Testis (tissue), 3 donors: ENCODE data around the gene THAP11. TPM values are rescaled to one million over a fixed set of nuclear protein-coding genes. Genes with fewer than 3 reads are reported as not detected.

Experiments
- DNase-seq: peaks from one replicate; pipeline ENCODE4 v3.0.0-alpha.2; 2019
- H3K27ac ChIP-seq, 2 donors: fragments of 200-600 bp; sonication (generic); one replicate each; pipeline ENCODE4 v1.5.1; 2019
- H3K27me3 ChIP-seq: fragments of 200-600 bp; sonication (generic); one replicate; pipeline ENCODE4 v1.5.1; 2019
- H3K36me3 ChIP-seq: fragments of 200-600 bp; sonication (generic); one replicate; pipeline ENCODE4 v1.5.1; 2017; ENCODE audit warnings: low read depth; ENCODE audit errors: missing control alignments
- H3K4me1 ChIP-seq: fragments of 200-600 bp; sonication (generic); one replicate; pipeline ENCODE4 v1.5.1; 2019
- H3K4me3 ChIP-seq, 2 donors: fragments of 200-600 bp; sonication (generic); one replicate each; pipeline ENCODE4 v1.5.1; 2017 to 2019
- H3K9me3 ChIP-seq: fragments of 200-600 bp; sonication (generic); one replicate; pipeline ENCODE4 v1.5.1; 2017
- POLR2A ChIP-seq: fragments of 450-650 bp; IDR thresholded peaks from one replicate; pipeline ENCODE4 v1.6.1; 2017; ENCODE audit warnings: antibody characterized with exemption, mild to moderate bottlenecking, moderate library complexity
- WGBS, 2 donors: methylation state at CpG; one replicate each; pipeline ENCODE4 v1.1.5; 2018; 5-methylcytosine and 5-hydroxymethylcytosine counted together
- intact Hi-C: fragments of 100-400 bp; cut with DNase I; formaldehyde crosslinking; loops from one replicate; pipeline ENCODE4 v1.15.1; 2023; ENCODE audit warnings: low total_unique reads
- polyA plus RNA-seq: library from polyadenylated mRNA; stranded (reverse); fragments of 350-450 nt; fragmentation: Illumina TruSeq; extraction: RNeasy Lipid Tissue Mini Kit (QIAGEN cat#74804); gene quantifications from one replicate; pipeline ENCODE4 v1.2.3, GENCODE V29; 2014; ENCODE audit warnings: low read depth, low replicate concordance; ENCODE audit not compliant: insufficient read depth
- total RNA-seq, 2 donors: library from RNA; depleted of rRNA; stranded (reverse); fragments of >200 nt; gene quantifications; one replicate each; pipeline ENCODE4 v1.2.3, GENCODE V29; 2016
- TF ChIP-seq, protein P1 (sequence below), 3 experiments: fragments of 450-650 bp in 2 of 3; fragments of 200-600 bp in 1 of 3; sonication (generic) in 1 of 3; IDR thresholded peaks; one replicate each; pipeline ENCODE4 v1.5.1; 2016 to 2019; ENCODE audit warnings: antibody characterized with exemption in 3 of 3, mild to moderate bottlenecking in 2 of 3, moderate library complexity in 1 of 3

Gene THAP11
- total and polyA plus RNA-seq, 3 donors from 2014 or later: 24.0 to 59.7 (median 56.8) TPM

DNA sequence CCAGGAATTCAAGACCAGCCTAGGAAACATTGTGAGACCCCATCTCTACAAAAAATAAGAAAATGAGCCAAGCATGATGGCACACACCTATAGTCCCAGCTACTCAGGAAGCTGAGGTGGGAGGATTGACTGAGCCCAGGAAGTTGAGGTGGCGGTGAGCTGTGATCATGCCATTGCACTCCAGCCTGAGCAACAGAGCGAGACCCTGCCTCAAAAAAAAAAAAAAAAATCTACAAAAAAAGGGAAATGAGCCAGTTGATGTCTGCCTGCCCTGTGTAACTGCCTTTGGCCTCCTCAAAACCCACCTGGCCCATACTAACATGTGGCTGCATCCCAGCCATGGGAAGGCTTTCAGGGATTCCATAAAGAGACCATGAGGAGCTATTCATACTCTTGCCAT, 40.2 kb upstream of the THAP11 start:
- intact Hi-C loops: no loop called here
- Histone ChIP-seq H3K4me3 (no peak overlapping the region), H3K27ac (no peak overlapping the region), H3K4me1 (peaks cover 12% of the 10 kb centered on the region), H3K9me3 (no peaks in the 10 kb centered on the region), H3K27me3 (no peaks in the 10 kb centered on the region), H3K36me3 (no peaks in the 10 kb centered on the region)
- DNase-seq: no peak
- 95 to 100% methylated on average over 2 of the region's 2 CpGs for WGBS, 2 donors
- TF ChIP-seq, protein P1, sequence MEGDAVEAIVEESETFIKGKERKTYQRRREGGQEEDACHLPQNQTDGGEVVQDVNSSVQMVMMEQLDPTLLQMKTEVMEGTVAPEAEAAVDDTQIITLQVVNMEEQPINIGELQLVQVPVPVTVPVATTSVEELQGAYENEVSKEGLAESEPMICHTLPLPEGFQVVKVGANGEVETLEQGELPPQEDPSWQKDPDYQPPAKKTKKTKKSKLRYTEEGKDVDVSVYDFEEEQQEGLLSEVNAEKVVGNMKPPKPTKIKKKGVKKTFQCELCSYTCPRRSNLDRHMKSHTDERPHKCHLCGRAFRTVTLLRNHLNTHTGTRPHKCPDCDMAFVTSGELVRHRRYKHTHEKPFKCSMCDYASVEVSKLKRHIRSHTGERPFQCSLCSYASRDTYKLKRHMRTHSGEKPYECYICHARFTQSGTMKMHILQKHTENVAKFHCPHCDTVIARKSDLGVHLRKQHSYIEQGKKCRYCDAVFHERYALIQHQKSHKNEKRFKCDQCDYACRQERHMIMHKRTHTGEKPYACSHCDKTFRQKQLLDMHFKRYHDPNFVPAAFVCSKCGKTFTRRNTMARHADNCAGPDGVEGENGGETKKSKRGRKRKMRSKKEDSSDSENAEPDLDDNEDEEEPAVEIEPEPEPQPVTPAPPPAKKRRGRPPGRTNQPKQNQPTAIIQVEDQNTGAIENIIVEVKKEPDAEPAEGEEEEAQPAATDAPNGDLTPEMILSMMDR (IDR thresholded peaks at IDR 0.05): no peak
- no peak for TF ChIP-seq POLR2A

DNA sequence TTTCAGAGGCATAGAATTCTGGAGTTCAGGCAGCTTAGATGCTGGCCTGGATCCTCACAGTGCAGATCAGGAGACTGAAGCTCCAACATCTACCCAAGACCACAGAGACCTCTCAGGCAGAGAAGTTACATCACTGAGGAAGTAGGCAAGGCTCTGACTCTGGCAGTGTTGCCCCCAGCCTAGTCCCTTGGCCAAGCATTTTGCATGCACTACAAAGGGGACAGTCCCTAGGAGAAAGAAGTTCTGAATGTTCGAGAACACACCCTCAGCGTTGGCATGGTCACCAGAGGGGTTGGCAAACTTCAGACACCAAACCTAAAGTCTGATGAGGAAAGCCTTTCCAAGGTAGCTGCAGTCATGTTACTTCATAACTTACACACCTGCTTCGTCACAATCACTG, 38.2 kb upstream of the THAP11 start:
- peaks cover 12% of the 10 kb centered on the region for H3K4me1 ChIP-seq
- no peaks in the 10 kb centered on the region for H3K36me3 ChIP-seq
- H3K27ac ChIP-seq: no peak overlapping the region
- H3K27me3 ChIP-seq: no peaks in the 10 kb centered on the region
- TF ChIP-seq POLR2A: no peak
- TF ChIP-seq, protein P1 (IDR thresholded peaks at IDR 0.05): no peak
- H3K9me3 ChIP-seq: no peaks in the 10 kb centered on the region
- no peak overlapping the region for H3K4me3 ChIP-seq
- intact Hi-C loops: no loop called here
- 90 to 96% methylated on average over 3 of the region's 3 CpGs for WGBS, 2 donors
- DNase-seq: no peak

DNA sequence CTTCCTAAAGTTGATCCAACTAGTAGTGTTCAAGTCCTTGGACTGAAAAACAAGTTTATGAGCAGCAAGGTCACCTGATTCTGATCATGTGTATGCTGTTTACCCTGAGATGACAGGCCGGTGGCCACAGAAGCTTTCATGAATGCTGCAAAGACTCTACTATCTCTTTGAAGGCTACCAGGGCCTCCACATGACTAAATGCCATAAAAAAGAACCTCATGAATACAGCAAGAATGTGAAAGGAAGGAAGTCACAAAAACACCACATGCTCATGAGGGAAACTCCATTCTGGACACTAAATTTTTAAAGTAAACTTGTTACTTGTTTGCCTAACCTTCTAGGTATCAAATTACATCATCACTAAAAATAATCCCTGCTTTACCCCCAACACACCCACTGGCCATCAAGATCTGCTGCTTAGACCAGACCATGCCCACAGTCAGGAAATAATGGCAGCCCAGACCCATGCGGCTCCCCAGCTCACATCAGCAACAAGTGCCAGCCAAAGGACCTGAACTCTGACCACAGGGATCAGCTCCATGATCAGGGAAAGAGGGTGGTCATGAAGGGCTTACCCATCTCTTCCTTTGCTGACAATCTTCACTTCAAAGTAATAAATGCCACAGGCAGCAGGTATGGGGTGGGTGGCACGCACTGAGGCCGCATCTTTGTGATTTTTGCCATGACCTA, 37.1 kb upstream of the THAP11 start:
- intact Hi-C loops: no loop called here
- 71 to 77% methylated on average over 4 of the region's 4 CpGs for WGBS, 2 donors
- no peak for TF ChIP-seq POLR2A
- TF ChIP-seq, protein P1 (IDR thresholded peaks at IDR 0.05): no peak
- Histone ChIP-seq H3K9me3 (no peaks in the 10 kb centered on the region), H3K27ac (no peak overlapping the region), H3K4me3 (no peak overlapping the region), H3K4me1 (peaks cover 12% of the 10 kb centered on the region), H3K27me3 (no peaks in the 10 kb centered on the region), H3K36me3 (no peaks in the 10 kb centered on the region)
- DNase-seq: no peak

DNA sequence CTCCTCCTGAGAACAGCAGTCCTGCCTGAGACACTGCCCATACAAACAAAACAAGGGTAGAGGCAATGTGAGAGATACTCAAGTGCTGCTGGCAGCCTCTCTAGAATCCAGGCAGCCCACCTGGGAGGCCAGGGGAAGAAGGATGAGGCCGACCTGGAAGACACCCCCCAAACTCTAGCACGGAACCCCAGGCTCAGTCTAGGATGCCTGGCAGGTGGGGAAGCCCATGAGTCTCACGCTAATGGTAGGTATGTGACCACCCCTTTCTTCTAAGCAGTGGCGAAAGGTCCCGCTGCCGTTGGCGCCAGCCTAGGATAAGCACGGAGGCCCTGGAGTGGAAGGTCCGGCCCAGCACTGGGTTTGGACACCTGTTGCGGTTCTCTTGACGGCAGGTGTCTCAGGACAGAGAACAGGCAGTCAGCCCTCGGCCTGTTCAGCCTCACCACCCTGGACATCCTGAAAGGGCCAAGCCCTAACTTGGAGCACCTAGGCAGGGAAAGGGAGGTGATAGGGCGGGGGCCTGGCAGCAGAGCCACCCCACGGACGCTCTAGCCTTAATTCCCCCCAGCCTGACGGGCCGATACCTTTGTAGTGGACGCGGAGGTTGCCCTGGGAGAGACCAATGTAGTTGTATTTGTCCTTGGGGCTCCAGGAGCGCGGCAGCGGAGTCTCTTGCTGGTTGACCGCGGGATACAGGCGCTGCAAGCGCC, 36.2 kb upstream of the THAP11 start:
- peak overlapping the region; percentile 64 to 70 for H3K27ac ChIP-seq

More for the DNA sequence above, 36.2 kb upstream of the THAP11 start:
- Histone ChIP-seq H3K4me1 (peaks cover 8% of the 10 kb centered on the region), H3K4me3 (peak overlapping the region; percentile 94 to 98), H3K36me3 (no peaks in the 10 kb centered on the region), H3K27me3 (no peaks in the 10 kb centered on the region), H3K9me3 (no peaks in the 10 kb centered on the region)
- WGBS, 2 donors: 0 to 1% methylated on average over 18 to 19 of the region's 26 CpGs
- no peak for TF ChIP-seq POLR2A
- TF ChIP-seq, protein P1 (IDR thresholded peaks at IDR 0.05): no peak
- intact Hi-C loops: no loop called here
- DNase-seq: no peak
